GM21447 (cell line): ENCODE data around the gene NEK3.
"Not testable (repeated sequence)": the region's sequence is repeated elsewhere in the genome, so short reads cannot be mapped to it uniquely, and the experiment has no call there.

ENCODE experiments used
- ATAC-seq: cut with Tn5 transposase; IDR thresholded peaks from one replicate; pipeline ENCODE4 v1.9.1; 2021; ENCODE audit not compliant: unreplicated experiment

Gene NEK3

DNA sequence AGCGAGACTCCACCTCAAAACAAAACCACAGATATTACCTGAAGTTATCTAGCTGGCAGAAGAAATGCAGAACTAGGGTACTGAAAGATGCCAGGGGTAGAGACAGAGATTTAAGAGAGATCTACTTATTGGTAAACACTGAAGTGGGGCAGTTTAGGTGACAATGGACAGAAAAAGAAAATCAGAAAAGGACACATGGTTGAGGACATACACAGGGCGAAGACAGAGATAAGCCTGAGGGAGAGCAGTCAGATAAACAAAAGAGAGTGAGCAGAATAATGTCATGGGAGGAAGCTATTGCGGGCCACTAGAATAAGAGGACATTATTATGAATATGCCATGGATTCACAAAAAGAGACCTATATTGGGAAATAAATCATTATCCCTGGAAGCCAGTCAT is 33.9 kb downstream of the NEK3 start:
- ATAC-seq, result no peak

DNA sequence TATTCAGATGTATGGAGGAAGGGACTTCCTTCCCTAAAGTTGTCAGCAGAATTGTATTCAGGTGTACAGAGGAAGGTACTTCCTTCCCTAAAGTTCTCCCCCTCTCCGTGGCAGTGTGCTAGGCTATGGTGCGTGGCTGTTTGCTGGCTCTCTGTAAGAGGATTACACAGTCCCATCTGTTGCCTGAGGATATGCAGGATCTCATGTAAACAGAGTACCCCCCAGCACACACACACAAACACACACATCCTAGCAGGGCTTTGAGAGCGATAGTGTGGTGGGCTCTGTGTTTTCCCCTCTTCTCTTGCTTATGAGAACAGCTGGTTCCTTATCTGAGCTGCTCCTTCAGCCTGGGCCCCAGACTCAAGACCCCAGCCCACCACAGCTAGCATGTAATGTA is 40.8 kb downstream of the NEK3 start:
- ATAC-seq, result no peak

DNA sequence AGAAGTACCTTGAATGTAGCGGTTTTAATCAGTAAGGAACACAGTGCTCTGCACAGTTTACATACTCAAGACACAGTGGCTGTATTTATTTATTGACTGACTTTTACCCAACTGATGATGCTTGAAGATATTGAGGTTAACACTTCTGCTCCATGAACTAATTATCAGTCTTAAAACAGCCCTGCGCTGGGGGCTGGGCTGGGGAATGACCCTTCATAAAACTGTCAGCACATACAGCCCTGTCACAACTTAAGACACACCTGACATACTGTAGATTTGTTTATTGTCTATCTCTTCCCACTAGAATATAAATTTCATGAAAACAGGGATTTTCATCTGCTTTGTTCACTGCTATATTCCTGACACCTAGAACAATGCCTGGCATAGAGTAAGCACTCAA is 41.3 kb downstream of the NEK3 start:
- ATAC-seq, result no peak

DNA sequence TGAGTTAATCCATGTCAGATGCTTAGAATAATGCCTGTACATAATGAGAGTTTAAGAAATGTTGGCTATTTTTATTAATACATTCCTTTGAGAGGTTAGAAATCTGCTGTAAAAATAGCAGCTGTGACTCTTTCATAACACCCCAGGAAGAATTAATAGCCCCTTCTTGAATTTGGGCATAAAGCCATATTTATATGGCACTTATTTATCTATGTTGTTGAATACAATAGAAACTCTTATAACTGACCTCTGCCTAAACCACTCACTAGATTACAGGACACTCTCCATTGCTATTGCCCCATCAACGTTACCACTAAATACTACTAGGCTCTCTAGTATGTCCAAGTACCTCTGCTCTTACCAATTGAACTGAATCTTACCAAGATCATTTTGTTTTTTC is 46.8 kb downstream of the NEK3 start:
- no peak for ATAC-seq

DNA sequence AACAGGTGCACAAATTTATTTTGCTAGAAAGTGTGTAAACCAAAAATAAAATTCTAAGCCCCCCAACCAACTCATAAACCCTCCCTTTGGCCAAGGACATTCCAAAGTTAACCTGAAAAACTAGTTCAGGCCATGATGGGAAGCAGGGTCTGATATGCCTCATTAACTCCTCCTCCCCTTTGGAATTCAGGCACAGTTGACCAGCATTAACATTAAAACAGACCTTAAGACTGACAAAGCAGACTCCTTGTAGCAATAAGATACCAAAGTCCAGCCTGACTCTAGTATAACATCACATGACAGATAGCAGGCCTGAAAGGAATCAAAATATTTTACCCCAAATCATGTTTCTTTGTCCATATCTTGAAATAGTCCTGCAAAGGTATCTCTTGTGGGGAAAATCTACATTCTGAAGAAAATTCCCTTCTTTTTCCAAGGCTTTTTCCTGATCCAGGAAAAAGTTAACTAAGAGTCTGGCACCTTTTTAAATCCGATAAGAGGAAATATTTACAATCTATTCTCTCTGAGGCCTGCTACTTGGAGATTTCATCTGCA is 50.2 kb downstream of the NEK3 start:
- no peak for ATAC-seq

DNA sequence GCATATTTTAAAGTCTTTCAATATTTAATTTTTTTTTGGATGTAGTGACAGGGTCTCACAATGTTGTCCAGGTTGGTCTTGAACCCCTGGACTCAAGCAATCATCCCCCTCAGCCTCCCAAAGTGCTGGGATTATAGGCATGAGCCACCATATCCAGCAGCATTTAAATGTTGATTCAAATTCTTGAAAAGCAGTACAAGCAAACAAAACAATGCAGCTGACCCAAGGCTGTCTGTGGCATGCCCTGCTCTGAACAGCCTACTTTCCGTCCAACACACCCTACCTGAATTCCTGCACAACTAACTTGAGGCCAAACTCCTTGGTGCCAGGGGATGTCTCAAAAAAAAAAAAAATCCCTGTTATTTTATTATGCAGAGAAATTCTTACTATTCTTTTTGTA is 53.6 kb downstream of the NEK3 start:
- no peak for ATAC-seq

DNA sequence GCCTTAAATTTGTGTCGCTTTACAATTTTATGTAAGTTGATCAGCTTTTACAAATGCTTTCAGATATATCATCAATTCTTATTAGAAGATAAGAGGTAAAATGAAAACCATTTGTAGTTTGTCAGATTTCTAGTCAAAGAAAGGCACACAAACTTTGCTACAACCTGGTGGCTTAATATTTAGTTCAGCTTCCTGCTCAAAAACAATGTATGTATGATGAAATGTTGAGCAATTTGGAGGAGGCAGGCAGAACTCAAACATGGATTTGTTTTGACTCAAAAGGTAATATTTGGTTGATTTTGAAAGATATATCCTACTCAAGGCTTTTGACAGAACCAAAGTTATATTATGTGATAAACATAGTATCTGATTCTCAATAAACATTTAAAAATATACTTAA is 54.8 kb downstream of the NEK3 start:
- ATAC-seq, result no peak

DNA sequence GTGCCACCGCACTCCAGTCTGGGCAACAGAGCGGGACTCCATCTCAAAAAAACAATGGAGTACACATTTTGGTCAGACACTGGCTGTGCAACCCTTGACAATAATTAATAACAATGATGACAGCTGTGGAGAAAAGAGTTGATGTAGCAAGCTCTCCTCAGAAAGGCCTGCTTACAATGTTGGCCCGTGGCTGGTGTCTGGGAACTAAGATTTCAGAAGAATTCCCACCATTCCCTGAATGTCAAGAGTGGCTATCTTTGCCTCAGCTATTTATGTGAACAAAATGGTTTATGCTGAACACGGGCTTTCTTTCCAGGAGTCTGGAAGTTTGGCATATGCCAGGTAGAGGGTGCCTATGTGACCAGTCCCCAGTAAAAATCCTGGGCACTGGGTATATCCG is 56.0 kb downstream of the NEK3 start:
- ATAC-seq, result no peak

DNA sequence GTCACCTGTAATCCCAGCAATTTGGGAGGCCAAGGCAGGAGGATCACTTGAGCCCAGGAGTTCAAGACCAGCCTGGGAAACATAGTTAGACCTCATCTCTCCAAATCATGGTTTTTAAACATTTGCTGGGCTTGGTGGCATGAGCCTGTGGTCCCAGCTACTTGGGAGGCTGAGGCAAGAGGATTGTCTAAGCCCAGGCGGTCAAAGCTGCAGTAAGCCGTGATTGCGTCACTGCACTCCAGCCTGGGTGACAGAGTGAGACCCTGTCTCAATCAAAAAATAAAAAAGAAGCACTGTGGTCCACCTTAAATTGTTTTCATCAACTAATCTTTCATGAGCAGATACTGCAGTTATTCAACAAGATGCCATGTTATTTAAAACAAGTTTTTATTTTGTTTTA is 57.0 kb downstream of the NEK3 start:
- not testable (repeated sequence) for ATAC-seq

DNA sequence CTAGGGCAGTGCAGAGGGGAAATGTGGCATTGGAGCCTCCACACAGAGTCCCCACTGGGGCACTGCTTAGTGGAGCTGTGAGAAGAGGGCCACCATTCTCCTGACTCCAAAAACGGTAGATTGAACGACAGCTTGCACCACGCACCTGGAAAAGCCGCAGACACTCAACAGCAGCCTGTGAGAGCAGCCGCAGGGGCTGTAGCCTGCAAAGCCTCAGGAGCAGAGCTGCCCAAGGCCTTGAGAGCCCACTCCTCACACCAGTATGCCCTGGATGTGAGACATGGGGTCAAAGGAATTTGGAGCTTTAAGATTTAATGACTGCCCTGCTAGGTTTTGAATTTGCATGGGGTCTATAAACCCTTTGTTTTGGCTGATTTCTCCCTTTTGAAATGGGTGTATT is 62.2 kb downstream of the NEK3 start:
- ATAC-seq, result no peak

DNA sequence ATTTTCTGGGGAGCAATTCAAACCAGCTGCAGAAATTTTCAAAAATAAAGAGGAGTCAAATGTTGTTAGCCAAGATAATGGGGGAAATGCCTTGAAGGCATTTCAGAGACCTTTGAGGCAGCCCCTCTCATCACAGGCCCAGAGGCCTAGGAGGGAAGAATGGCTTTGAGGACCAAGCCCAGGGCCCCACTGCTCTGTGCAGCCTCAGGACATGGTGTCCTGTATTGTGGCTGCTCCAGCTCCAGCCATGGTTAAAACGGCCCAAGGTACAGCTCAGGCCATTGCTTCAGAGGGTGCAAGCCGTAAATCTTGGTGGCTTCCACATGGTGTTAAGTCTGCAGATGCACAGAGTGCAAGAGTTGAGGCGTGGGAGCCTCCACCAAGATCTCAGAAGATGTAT is 62.6 kb downstream of the NEK3 start:
- ATAC-seq, result no peak

DNA sequence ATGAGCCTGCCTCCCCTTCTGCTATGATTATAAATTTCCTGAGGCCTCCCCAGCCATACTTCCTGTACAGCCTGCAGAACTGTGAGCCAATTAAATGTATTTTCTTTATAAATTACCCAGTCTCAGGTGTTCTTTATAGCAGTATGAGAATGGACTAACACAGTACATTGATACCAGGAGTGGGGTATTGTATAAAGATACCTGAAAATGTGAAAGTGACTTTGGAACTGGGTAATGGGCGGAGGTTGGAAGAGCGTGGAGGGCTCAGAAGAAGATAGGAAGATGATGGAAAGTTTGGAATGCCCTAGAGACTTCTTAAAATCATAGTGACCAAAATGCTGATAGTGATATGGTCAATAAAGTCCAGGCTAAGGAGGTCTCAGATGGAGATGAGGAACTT is 63.3 kb downstream of the NEK3 start:
- ATAC-seq, result no peak

DNA sequence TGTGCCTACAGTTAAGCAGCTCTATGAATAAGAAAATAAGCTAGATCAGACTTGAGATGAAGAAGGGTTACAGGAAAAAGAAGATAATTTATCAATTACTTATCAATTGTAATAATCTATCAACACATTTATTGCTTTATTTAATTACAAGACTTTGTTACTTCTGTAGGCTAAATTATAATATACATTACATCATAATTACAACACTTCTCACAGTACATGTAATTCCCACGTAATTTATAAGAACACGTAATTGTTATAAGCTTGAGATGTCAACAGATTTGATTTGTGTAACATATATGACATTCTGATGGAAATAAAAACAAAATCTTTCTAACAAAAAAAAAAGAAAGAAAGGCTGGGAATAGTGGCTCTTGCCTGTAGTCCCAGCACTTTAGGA is 67.3 kb downstream of the NEK3 start:
- no peak for ATAC-seq

DNA sequence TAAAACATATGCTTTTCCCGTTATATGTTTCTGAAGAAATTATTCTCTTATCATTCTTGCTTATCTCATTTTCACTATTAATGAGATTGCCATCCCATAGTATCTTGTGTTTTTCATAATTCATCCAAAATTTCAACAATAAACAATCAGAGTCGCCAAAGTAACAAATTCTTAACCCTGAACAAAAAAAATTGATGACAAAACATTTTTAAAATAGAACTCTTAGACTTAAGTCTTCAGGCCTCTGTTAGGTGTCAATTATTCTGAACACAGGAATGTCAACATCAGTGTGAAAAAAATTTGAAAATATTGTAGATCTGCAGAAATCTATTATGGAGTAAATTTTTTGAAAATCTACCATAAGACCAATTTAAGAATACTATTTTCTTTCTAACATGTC is 67.9 kb downstream of the NEK3 start:
- no peak for ATAC-seq

DNA sequence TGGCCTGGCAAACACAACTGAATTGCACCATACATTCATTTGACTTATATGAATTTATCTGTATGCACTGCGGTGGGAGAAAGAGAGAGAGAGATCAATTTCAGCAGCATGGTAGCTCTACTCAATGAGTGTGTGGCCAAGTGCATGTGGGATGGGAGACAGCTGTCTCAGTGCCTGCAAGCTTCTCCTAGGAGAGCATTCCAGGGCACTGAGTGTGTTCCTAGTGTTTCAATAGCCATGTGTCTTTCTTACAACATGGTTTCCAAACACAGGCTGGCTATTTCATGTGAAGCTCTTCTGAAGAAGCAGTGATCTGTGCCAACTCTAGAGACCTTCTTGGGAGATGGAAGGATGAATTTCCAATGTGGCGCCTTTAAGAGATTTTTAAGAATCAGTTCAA is 74.0 kb downstream of the NEK3 start:
- no peak for ATAC-seq

DNA sequence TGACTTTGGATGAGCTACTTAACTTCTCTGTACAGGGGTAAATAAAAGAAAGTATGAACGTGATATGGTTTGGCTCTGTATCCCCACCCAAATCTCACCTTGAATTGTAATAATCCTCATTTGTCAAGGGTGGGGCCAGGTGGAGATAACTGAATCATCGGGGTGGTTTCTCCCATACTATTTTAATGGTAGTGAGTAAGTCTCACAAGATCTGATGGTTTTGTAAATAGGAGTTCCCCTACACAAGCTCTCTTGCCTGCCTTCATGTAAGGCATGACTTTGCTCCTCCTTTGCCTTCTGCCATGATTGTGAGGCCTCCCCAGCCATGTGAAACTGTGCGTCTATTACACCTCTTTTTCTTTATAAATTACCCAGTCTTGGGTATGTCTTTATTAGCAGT is 74.4 kb downstream of the NEK3 start:
- ATAC-seq, result not testable (repeated sequence)
